ENCODE measurements around the gene RAB37.

RAB37 gene

DNA sequence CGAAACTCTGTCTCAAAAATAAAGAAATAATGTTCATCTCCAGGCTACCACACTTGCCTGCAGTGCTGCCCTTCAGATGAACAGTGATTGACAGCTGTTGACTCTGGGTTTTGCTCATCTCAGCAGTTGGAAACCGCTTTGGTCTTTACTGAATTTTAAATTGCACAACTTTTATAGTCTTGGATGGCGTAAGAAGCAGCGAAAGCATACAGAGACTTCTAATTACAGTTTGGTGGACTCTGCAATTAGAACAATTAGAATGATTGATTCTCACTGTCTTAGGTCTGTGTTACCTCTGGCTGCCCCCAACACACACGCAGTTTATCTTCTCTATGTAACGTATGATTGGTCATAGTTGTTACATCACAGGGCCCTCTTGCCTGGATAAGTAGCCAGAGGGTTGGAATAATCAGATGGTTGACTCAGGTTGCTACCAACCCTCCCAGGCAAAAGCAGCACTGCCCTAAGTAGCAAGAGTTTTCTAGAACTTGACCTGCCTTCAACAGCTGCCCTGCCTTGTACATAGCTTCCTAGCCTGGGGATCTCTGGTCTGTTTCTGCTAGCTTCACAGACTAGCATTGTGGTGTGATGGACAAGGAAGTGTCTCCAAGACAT is 41.0 kb downstream of the RAB37 start:
- DNase-seq (ENCODE audit: low spot score): no peak

DNA sequence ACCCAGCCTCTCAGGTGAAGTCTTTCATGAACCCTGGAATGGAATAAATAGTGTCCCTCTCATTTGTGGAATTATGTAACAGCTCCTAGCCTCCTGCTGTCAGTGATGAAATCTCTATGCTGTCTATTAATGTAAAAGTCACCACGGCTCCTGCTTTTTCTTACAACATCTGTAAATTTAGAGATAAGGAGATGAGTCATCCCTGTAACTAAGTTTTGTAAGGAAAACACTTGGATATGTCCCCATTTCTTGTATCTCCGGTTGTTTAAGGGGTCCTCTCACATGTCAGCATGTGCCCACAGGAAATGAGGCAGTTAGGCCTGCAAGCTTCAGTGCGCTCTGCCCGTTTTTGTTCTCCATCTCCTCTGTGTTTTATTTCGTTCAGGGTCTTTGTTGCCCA is 41.9 kb downstream of the RAB37 start:
- no peak for DNase-seq (ENCODE audit: low spot score)

DNA sequence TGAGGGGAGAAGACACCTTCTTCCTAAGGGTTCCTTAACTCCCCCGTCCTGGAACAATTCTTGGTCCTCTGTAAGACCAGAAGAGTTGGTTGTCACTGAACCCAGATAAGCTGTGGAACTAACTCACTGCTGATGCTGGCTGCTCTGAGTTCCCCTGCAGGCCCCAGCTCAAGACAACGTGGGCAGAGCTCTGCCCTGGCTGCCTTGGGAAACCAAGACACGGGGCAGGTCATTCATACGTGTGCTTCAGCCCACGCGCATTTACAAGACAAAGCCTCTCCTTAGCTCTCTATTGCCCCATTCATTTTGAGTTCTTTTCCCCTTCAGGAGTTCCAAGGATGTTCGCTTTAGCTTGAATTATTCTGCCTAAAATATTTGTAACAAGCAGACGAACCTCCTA is 42.4 kb downstream of the RAB37 start:
- DNase-seq (ENCODE audit: low spot score): no peak

DNA sequence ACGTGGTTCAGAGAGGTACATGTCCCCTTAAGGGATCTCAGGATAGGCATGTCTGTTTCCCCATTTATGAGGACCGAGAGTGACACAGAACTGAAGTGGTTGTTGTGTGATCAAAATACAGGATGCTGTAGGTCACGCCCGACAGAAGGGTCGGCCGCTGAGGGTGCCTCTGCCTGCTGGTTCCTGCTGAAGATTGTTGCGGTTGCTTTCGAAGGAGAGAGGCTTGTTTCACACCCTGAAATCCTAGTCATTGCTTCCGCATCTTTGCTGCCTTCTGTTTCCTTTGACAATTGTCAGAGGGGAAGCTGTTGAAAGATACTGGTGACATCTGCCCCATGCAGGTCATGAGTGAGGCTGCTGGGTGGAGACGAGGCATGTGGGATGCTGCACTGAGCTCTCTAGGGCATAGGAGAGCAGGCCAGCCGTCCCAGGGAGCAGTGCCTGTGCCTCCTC is 42.9 kb downstream of the RAB37 start:
- no peak for DNase-seq (ENCODE audit: low spot score)

GRCh38 chr17:74780443-74781238 is 43.6 kb downstream of the RAB37 start:
- peak; percentile 46 for DNase-seq (ENCODE audit: low spot score)

GRCh38 chr17:74782571-74782970 is 45.5 kb downstream of the RAB37 start:
- DNase-seq (ENCODE audit: low spot score): no peak

- DNase-seq (ENCODE audit: low spot score): no peak
These were observed 47.2 kb downstream of the RAB37 start for GRCh38 chr17:74784125-74784810.

DNA sequence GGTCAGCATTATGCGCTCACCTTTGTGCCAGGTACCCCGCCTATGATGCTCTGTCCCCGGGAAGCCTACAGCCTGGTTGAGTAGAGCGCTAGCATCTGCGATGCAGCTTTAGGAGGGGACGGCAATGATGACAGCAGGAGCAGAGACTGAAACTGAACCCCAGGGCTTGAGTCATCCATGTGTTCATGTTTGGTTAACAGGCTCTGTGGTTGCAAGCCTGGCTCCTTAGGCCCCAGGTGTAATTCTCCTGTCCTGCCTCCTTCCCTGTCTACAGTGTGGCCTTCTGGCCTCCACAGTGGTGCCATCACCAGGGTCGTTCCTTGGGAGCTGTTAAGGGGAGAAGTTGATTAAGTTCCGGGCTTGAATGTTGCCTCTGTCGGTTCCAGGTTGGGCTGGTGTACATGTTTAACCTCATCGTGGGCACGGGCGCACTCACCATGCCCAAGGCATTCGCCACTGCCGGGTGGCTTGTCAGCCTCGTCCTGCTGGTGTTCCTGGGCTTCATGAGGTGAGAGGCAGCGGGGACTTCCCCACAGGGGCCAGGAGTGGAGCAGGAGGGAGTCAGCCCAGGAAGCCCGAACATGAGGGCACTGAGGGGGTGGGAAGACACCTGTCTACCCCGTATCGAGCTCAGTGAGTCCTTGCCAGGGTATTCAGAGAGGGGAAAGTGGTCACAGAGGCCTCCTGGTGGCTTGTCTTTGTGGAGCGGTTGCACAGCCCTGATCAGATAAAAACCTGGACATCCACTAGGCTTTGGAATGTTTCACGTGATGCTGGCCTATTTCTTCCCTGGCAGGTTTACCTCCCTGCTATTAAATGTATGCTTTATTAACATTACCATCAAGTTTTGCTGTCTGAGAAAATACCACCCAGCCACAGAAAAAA is 48.3 kb downstream of the RAB37 start:
- no peak for DNase-seq (ENCODE audit: low spot score)

DNA sequence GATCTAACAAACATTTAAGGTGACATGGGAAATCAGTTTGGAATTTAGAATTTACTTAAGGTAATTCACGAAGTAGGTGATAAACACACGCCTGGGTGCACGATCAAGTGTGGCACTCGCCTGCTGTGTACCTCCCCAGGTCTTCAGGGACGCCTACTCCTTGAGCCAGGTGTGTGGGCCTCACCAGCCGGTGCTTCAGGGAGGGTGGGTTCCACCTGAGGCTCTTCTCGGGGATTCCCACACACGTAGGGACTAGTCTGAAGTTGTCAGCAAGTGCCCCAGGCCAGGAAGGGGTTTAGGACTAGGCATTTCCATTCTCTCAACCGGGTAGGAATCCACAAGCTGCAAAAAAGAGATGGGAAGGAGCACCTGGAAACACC is 48.9 kb downstream of the RAB37 start:
- no peak for DNase-seq (ENCODE audit: low spot score)

DNA sequence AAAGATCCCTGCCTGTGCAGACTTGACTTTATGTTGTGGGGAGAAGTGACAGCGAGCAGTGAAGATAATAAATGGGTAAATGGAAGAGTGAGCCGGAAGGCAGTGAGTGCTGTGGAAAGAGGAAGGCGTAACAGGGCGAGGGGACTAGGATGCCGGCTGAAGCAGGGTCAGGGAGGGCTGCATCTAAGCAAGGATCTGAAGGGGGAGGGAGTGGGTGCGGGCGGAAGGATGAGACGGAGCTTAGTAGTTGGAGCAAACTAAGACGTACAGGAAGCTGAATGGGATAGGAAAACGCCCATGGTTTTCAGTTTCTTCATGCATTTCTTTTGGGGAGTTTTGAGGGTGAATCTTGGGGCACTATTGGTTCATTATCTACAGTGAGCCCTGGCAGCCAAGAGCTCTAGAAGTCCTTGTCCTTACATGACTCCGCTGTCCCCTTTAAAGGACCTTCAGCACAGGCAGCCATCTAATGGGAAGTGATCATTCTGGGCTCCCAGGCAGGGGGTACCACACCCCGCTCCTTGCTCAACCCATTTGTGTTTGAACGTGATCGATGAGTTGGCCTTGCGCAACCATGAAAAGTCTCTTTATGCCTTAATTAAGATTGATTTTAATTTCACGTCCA is 49.5 kb downstream of the RAB37 start:
- no peak for DNase-seq (ENCODE audit: low spot score)

- no peak for DNase-seq (ENCODE audit: low spot score)
These were observed 53.4 kb downstream of the RAB37 start for GRCh38 chr17:74790161-74791058.

- DNase-seq (ENCODE audit: low spot score): no peak
These were observed 55.6 kb downstream of the RAB37 start for GRCh38 chr17:74792586-74793105.

- no peak for DNase-seq (ENCODE audit: low spot score)
These were observed 58.4 kb downstream of the RAB37 start for GRCh38 chr17:74795327-74796020.

DNA sequence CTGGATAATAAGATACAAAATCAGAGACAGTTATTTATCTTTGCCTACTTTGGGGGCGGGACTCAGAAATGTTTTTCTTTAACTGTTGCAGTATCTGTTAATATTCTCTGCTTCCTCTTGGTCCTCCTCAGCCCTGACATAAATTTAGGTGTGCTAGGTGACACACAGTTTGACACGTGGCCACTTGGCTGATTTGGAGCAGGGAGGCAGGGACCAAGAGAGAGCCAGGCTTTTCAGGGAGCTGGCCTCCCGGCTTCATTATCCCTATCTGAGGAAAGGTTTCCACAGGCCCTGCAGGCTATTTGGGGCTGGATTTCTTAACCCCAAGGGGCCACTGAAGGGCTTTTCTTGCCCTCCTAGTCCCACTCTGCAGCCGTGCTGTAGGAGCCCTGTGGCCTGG is 59.2 kb downstream of the RAB37 start:
- no peak for DNase-seq (ENCODE audit: low spot score)

DNA sequence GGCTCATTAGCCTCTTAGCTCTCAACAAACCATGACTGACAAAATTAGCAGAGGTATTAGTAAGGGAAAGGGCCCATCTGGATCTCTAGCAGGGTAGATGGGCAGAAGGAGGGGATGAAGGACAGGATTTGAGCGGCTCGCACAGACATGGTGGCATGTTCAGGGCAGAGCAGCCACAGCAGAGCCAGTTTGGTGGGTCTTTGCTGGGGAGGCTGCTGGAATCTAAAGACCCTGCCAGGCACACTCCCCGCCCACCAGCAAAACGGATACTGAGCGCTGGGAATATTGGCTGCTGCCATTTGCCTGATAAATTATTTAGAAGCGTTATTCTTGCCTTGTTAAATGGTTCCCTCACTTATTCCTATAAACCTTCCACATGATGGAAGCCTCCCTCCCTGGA is 59.8 kb downstream of the RAB37 start:
- no peak for DNase-seq (ENCODE audit: low spot score)
